ENCODE results near the gene SKAP1.

Gene SKAP1

GRCh38 chr17:48161127-48161905 lies 268.7 kb downstream of the SKAP1 start:
- no peak for DNase-seq

- DNase-seq: no peak
Observed at GRCh38 chr17:48160177-48161081, 269.6 kb downstream of the SKAP1 start.

- no peak for DNase-seq
Observed at GRCh38 chr17:48159232-48159631, 270.8 kb downstream of the SKAP1 start.

GRCh38 chr17:48155889-48156611 lies 274.0 kb downstream of the SKAP1 start:
- no peak for DNase-seq

- DNase-seq: peak; percentile 27
Observed at GRCh38 chr17:48153691-48154358, 276.2 kb downstream of the SKAP1 start.

- DNase-seq: no peak
Observed at GRCh38 chr17:48152289-48152688, 277.7 kb downstream of the SKAP1 start.

- no peak for DNase-seq
Observed at GRCh38 chr17:48151220-48151619, 278.8 kb downstream of the SKAP1 start.

GRCh38 chr17:48150597-48151001 lies 279.4 kb downstream of the SKAP1 start:
- DNase-seq: no peak

GRCh38 chr17:48149787-48150463 lies 280.1 kb downstream of the SKAP1 start:
- no peak for DNase-seq

- no peak for DNase-seq
Observed at GRCh38 chr17:48148854-48149786, 280.9 kb downstream of the SKAP1 start.

- DNase-seq: no peak
Observed at GRCh38 chr17:48148029-48148770, 281.8 kb downstream of the SKAP1 start.

GRCh38 chr17:48144976-48145798 lies 284.8 kb downstream of the SKAP1 start:
- DNase-seq: no peak

- no peak for DNase-seq
Observed at GRCh38 chr17:48144231-48144630, 285.8 kb downstream of the SKAP1 start.

GRCh38 chr17:48143629-48144028 lies 286.4 kb downstream of the SKAP1 start:
- DNase-seq: no peak

GRCh38 chr17:48139944-48140343 lies 290.1 kb downstream of the SKAP1 start:
- peak; percentile 76 for DNase-seq

GRCh38 chr17:48137656-48138055 lies 292.4 kb downstream of the SKAP1 start:
- DNase-seq: no peak

GRCh38 chr17:48134912-48135480 lies 295.0 kb downstream of the SKAP1 start:
- DNase-seq: no peak

GRCh38 chr17:48132385-48132784 lies 297.6 kb downstream of the SKAP1 start:
- DNase-seq: no peak

Data from inflammatory macrophage treated with lipopolysaccharide for 4 hours (primary cell).